Psoas muscle (tissue), 8 donors: Measurements from ENCODE around the gene SOX18. TPM values are rescaled to one million over a fixed set of nuclear protein-coding genes. Genes with fewer than 3 reads are reported as not detected.

ENCODE experiments used
- ATAC-seq, 4 donors: fragments of 200-7000 bp; cut with Tn5 transposase; one replicate each; pipeline ENCODE4 v1.9.1; 2020; ENCODE audit warnings: moderate library complexity in 3 of 4, mild to moderate bottlenecking in 2 of 4
- DNase-seq, 2 donors: peaks; one replicate each; pipeline ENCODE4 v3.0.0-alpha.2; 2020
- H3K27ac ChIP-seq: fragments of 200-600 bp; one replicate; pipeline ENCODE4 v1.8.0; 2022
- H3K27me3 ChIP-seq, 3 donors: fragments of 200-600 bp in 1 of 3; one replicate each; pipeline versions ENCODE4 v1.6.1 to v1.8.0; 2013 to 2022; ENCODE audit warnings: low read length in 2 of 3, mild to moderate bottlenecking in 2 of 3, moderate library complexity in 1 of 3; ENCODE audit not compliant: insufficient read depth in 3 of 3
- H3K36me3 ChIP-seq, 2 donors: fragments of 200-600 bp in 1 of 2; one replicate each; pipeline versions ENCODE4 v1.6.1 to v1.8.0; 2013 to 2022; ENCODE audit warnings: low read depth in 1 of 2, mild to moderate bottlenecking in 1 of 2, moderate library complexity in 1 of 2; ENCODE audit not compliant: insufficient read depth in 1 of 2
- H3K4me1 ChIP-seq: fragments of 200-600 bp; one replicate; pipeline ENCODE4 v1.8.0; 2022
- H3K4me3 ChIP-seq: fragments of 200-600 bp; one replicate; pipeline ENCODE4 v1.8.0; 2022; ENCODE audit warnings: mild to moderate bottlenecking
- H3K9me3 ChIP-seq: fragments of 200-600 bp; one replicate; pipeline ENCODE4 v1.8.0; 2022
- WGBS, 3 donors: extraction: QIAGEN DNeasy Blood & Tissue Kit; methylation state at CpG; one replicate each; pipeline versions ENCODE4 v1.1.6 to v1.1.7; 2013; 5-methylcytosine and 5-hydroxymethylcytosine counted together
- intact Hi-C, 2 donors: fragments of 100-400 bp; cut with DNase I; formaldehyde crosslinking; loops; one replicate each; pipeline versions ENCODE4 v1.11.0 to v1.14.2; 2022
- polyA plus RNA-seq, 3 donors: library from polyadenylated mRNA; stranded (reverse); fragments of 200-250 nt; gene quantifications; one replicate each; pipeline ENCODE4 v1.2.3, GENCODE V29; 2013
- total RNA-seq, 4 donors: library from RNA; stranded (reverse); fragmentation: NEBNext Ultra II Directional in 2 of 4; extraction: Animal tissue kit (Norgen Biotek cat#: 25700) in 2 of 4; gene quantifications; one replicate each; pipeline versions ENCODE4 v1.2.1 to v1.2.4, GENCODE V29; 2021 to 2023
- TF ChIP-seq, protein P1 (sequence below): fragments of 200-600 bp; IDR thresholded peaks from one replicate; pipeline ENCODE4 v1.8.0; 2022; ENCODE audit warnings: antibody characterized with exemption
- donor health status: healthy with polysubstance abuse.
- donor health status: DM: no; HTN: no; CAD: no; lungs with moderate emphysema.
- donor health status: Bipolar disorder and iron deficiency.
- donor health status: healthy.
- donor health status: DM: yes; HTN: yes; CAD: no.
- donor health status: DM: no; HTN: no; CAD: no.
- donor health status: DM: no; HTN: no; CAD: no.
- donor health status: DM: yes; HTN: yes; CAD: no.

Gene SOX18
- total and polyA plus RNA-seq, 7 donors = 4.2 to 50.8 (median 15.4) TPM

DNA sequence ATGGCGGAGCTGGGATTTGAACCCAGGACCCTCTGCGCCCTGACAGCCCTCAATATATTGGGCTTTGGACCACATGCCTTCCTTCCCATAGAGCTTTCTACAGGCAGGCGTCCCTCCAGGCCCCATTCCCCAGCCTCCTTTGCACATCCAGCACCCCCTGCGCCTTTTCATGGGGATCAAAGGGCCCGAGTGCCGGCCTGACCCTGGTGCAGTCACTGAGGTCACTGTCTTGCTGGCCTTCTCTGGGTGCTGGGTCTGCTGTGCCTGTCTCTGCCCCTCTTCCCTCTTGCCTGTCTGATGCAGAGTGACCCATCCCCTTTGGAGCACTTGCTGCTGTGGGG, 32.2 kb upstream of the SOX18 start:
- Histone ChIP-seq H3K27me3 (peaks cover 0 to 42% (median 10%) of the 10 kb centered on the region in 3 donors), H3K27ac (no peak overlapping the region), H3K9me3 (no peaks in the 10 kb centered on the region), H3K36me3 (no peaks in the 10 kb centered on the region), H3K4me3 (no peak overlapping the region), H3K4me1 (peaks cover 20% of the 10 kb centered on the region)
- WGBS, 3 donors = 83 to 87% (median 83%) methylated on average over 6 of the region's 6 CpGs
- TF ChIP-seq, protein P1, sequence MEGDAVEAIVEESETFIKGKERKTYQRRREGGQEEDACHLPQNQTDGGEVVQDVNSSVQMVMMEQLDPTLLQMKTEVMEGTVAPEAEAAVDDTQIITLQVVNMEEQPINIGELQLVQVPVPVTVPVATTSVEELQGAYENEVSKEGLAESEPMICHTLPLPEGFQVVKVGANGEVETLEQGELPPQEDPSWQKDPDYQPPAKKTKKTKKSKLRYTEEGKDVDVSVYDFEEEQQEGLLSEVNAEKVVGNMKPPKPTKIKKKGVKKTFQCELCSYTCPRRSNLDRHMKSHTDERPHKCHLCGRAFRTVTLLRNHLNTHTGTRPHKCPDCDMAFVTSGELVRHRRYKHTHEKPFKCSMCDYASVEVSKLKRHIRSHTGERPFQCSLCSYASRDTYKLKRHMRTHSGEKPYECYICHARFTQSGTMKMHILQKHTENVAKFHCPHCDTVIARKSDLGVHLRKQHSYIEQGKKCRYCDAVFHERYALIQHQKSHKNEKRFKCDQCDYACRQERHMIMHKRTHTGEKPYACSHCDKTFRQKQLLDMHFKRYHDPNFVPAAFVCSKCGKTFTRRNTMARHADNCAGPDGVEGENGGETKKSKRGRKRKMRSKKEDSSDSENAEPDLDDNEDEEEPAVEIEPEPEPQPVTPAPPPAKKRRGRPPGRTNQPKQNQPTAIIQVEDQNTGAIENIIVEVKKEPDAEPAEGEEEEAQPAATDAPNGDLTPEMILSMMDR = no peak
- ATAC-seq (no peak), DNase-seq (no peak)
- intact Hi-C loops = no loop called here

GRCh38 chr20:64080813-64081623, 31.6 kb upstream of the SOX18 start:
- H3K4me3 ChIP-seq = no peak overlapping the region
- DNase-seq = no peak
- no peak for ATAC-seq
- peaks cover 0 to 36% (median 10%) of the 10 kb centered on the region in 3 donors for H3K27me3 ChIP-seq
- H3K9me3 ChIP-seq = no peaks in the 10 kb centered on the region
- no peaks in the 10 kb centered on the region for H3K36me3 ChIP-seq
- TF ChIP-seq, protein P1 = no peak
- WGBS, 3 donors = 82 to 85% (median 84%) methylated on average over 16 to 17 of the region's 17 CpGs
- no peak overlapping the region for H3K27ac ChIP-seq
- intact Hi-C loops = no loop called here
- peaks cover 20% of the 10 kb centered on the region for H3K4me1 ChIP-seq

- H3K27ac ChIP-seq = peak within 1 kb of the TSS; percentile 53
- DNase-seq = peak in 1 of 2 donors; percentile 62
- peaks cover 0 to 28% (median 9%) of the 10 kb centered on the region in 3 donors for H3K27me3 ChIP-seq
- H3K9me3 ChIP-seq = no peaks in the 10 kb centered on the region
- 7 to 16% (median 9%) methylated on average over 35 to 58 of the region's 62 CpGs for WGBS, 3 donors
- peak within 1 kb of the TSS; percentile 76 for H3K4me3 ChIP-seq
- H3K4me1 ChIP-seq = peaks cover 20% of the 10 kb centered on the region
- H3K36me3 ChIP-seq = no peaks in the 10 kb centered on the region
- intact Hi-C loops = no loop called here
- TF ChIP-seq, protein P1 = no peak
- ATAC-seq = peak; percentile 4 to 53 (median 22)
Observed at GRCh38 chr20:64080013-64080812, 30.8 kb upstream of the SOX18 start, which contains the start of gene OPRL1. TSS of gene OPRL1 (plus strand) at chr20:64080082. CDS start at chr20:64092721, 12,639 bp downstream.

GRCh38 chr20:64079273-64080012, 30.0 kb upstream of the SOX18 start, which contains the start of gene RGS19:
TSS of gene RGS19 (minus strand) at chr20:64079518. CDS start at chr20:64076886, 2,632 bp downstream.
- WGBS, 3 donors = 1 to 3% (median 1%) methylated on average over 21 to 73 of the region's 73 CpGs
- Histone ChIP-seq H3K9me3 (no peaks in the 10 kb centered on the region), H3K36me3 (no peaks in the 10 kb centered on the region), H3K4me1 (peaks cover 20% of the 10 kb centered on the region), H3K4me3 (peak within 1 kb of the TSS; percentile 76), H3K27me3 (peaks cover 0 to 21% (median 3%) of the 10 kb centered on the region in 3 donors), H3K27ac (peak within 1 kb of the TSS; percentile 53)
- intact Hi-C loops = no loop called here
- TF ChIP-seq, protein P1 = no peak
- DNase-seq = peak; percentile 81 to 85
- ATAC-seq = peak; percentile 51 to 73 (median 60)
